Right lung (tissue), 10 donors: ENCODE measurements around the gene MSRB3. TPM values are rescaled to one million over a fixed set of nuclear protein-coding genes. Genes with fewer than 3 reads are reported as not detected.
A peak's percentile ranks its signal among the peaks of the same experiment; 100 is the strongest.

Experiments used
- DNase-seq, 2 donors: peaks; one replicate each; pipeline ENCODE4 v3.0.0-alpha.2; 2013
- long read RNA-seq, 8 donors: transcript quantifications; one replicate each; lab custom pipeline, GENCODE V29; 2026
- polyA plus RNA-seq, 5 donors: library from polyadenylated mRNA; unstranded; fragments of 120-200 nt; gene quantifications; one replicate each; pipeline versions ENCODE4 v1.2.1 to v1.2.3, GENCODE V29; 2013; ENCODE audit warnings: inconsistent platforms in 1 of 5, low replicate concordance in 1 of 5; ENCODE audit not compliant: insufficient read length in 5 of 5, insufficient read depth in 1 of 5

MSRB3 gene
- polyA plus RNA-seq: 10 to 100 TPM; 24.5 to 29.4 (median 27.5) TPM
- long read RNA-seq, donor 1, full-length matches to known transcripts: 8 of 8 reads
- long read RNA-seq, donor 1, partial matches to known transcripts: 0 of 8 reads
- long read RNA-seq, donor 1, other reads (novel, unspliced or antisense): 0 of 8 reads
- long read RNA-seq, donor 2, full-length matches to known transcripts: 4 of 4 reads
- long read RNA-seq, donor 2, partial matches to known transcripts: 0 of 4 reads
- long read RNA-seq, donor 2, other reads (novel, unspliced or antisense): 0 of 4 reads
- long read RNA-seq, donor 3, full-length matches to known transcripts: 7 of 7 reads
- long read RNA-seq, donor 3, partial matches to known transcripts: 0 of 7 reads
- long read RNA-seq, donor 3, other reads (novel, unspliced or antisense): 0 of 7 reads
- long read RNA-seq, donor 4, full-length matches to known transcripts: 4 of 4 reads
- long read RNA-seq, donor 4, partial matches to known transcripts: 0 of 4 reads
- long read RNA-seq, donor 4, other reads (novel, unspliced or antisense): 0 of 4 reads
- long read RNA-seq, donor 5, full-length matches to known transcripts: 12 of 12 reads
- long read RNA-seq, donor 5, partial matches to known transcripts: 0 of 12 reads
- long read RNA-seq, donor 5, other reads (novel, unspliced or antisense): 0 of 12 reads
- long read RNA-seq, donor 6, full-length matches to known transcripts: 16 of 16 reads
- long read RNA-seq, donor 6, partial matches to known transcripts: 0 of 16 reads
- long read RNA-seq, donor 6, other reads (novel, unspliced or antisense): 0 of 16 reads
- long read RNA-seq, donor 7, full-length matches to known transcripts: 10 of 10 reads
- long read RNA-seq, donor 7, partial matches to known transcripts: 0 of 10 reads
- long read RNA-seq, donor 7, other reads (novel, unspliced or antisense): 0 of 10 reads
- long read RNA-seq, donor 8, full-length matches to known transcripts: 2 of 2 reads
- long read RNA-seq, donor 8, partial matches to known transcripts: 0 of 2 reads
- long read RNA-seq, donor 8, other reads (novel, unspliced or antisense): 0 of 2 reads

DNA sequence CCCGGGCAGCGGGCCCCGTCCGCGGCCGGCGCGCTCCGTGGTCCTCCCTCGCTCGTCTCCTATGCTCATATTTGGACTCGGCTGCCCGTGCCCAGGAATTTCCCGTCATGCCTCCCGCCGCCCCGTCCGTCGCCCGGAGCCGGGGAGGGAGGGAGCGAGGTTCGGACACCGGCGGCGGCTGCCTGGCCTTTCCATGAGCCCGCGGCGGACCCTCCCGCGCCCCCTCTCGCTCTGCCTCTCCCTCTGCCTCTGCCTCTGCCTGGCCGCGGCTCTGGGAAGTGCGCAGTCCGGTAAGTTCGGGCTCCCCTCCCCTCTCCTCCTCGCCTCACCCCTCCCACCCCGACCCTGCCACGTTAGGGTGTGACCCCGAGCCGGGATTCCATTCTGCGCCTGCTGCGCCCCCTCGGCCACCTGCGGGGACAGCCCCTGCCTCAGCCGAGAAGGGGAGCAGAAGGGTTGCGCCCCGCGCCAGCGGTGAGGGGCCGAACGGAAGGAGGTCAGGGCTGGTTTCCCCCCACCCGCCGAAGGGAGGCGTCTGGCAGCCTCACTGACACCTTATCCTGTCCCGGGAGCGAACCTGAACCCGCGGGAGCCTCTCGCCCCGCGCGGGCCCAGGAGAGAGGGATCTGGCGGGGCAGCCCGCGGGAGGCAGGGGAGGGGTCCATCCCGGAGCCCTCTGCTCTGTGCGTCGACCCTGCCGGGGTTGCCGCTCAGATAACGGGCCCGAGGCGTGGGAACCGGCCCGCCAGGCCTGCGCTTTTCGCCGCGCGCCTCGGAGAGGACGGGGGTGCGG is at the start of gene MSRB3:
MSRB3 (plus strand) TSS at position 108 of the 793 bp plus-strand sequence. CDS start 29,897 bp downstream, outside the sequence.
- peak; percentile 73 to 74 for DNase-seq

DNA sequence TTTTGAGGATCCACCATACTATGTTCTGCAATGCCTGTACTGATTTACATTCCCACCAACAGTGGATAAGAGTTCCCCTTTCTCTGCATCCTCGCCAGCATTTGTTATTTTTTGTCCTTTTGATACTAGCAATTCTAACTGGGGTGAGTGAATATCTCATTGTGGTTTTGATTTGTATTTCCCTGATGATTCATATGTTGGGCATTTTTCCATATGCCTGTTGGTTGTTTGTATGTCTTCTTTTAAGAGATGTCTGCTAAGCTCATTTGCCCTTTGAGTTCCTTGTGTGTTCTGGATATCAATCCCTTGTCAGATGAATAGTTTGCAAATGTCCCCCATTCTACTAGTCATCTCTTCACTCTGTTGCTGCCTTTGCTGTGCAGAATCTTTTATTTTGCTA is 49.0 kb upstream of the MSRB3 start:
- no peak for DNase-seq

DNA sequence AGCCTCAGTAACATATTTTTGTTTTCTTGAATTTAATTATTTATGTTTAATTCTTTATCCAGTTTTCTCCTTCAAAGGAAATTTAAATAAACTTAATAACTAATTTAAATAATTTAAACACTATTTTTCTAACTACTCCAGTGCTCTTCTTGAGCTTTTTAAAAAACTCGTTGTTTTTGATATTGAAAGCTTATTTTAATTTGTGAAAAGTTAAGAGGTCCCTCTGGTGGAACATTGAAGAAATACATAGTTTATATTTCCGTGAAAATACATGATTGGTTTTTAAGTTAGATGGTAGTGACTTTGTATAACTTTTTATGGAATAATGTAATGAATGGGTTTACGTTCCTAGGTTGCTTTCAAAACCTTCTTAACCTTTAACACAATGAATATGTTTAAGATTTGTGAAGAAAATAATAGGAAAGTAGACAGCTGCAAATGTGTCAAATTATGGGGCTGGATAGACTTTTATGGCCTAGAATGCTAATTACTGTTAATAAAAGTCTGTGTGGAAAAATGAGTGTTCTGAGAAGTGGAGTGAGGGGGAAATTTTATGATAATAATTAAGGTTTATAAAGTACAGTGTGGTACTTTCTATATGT is 45.9 kb upstream of the MSRB3 start:
- DNase-seq: peak in 1 of 2 donors; percentile 10

DNA sequence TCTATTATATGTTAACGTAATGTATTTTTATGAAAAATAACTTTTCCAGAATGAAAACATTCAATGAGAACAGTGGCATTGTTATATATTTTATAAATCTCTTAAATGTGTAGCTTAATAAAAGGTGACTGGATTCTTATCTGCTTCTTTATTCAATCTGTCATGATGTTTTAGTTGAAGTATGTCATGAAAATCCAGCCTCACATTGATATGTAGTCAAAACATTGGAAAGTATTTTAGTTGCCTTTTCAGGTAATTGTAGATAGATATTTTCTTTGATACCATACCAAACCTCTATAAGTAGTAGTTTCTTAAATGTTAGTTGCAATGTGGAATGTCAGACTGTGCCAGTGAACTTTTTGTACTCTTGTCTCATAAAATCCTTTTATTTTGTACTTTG is 41.3 kb upstream of the MSRB3 start:
- DNase-seq: no peak

DNA sequence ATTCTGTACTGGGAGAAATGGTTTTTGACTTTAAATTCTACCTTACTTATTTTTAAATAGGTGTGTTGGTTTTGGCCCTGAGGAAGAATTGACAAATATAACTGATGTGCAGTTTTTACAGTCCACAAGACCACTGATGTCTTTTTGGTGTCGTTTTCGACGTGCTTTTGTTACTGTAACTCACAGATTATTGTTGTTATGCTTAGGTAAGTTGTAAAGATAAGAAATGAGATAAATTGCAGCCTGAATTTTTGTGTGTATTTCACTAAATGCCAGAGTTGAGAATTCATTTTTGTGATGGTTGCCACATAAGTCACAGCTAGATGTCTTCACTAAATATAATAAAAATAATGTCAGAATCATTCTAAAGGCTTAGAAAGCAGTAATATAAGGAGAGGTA is 39.9 kb upstream of the MSRB3 start:
- DNase-seq: no peak

DNA sequence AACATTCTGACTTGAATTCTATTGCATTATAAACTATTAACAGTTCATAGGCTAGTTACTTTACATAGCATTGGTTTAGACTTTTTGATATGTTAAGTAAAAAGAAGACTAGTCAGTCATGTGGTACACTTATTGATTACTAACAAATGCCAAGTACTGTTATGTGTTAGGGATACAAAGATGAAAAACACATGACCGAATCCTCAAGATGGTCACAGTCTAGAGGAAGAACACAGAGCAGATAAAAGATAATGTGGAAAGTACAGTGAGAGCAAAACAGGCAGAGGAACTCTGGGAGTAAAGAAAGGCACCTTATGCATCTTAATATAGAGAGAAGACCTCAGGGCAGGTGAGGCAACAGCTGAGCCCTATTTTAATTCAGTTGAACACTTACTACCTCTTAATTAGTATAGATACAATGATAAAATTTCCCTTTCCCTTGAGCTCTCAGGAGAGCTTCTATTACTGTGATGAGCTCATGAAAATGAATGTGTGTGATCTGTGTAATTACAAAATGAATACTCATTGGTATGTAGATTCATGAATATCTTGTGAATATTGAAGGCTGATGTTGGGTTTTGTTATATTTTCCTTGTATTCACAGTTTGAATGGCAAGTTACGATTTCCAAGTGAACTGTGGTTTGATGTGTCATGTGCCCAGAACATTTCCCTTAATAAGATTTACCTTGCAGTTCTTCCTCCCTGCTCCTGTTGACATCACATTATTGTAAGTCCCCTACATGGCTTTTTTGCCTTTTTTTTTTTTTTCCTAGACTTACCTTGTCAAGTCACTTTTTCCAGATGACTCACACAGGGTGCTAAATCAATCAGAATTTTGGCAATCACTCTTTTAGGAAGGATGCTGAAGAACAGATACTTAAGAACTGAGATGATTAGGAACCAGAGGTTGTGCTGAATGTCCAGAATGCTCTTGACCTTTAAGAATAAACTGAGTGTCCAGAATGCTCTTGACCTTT is 29.5 kb upstream of the MSRB3 start:
- no peak for DNase-seq

DNA sequence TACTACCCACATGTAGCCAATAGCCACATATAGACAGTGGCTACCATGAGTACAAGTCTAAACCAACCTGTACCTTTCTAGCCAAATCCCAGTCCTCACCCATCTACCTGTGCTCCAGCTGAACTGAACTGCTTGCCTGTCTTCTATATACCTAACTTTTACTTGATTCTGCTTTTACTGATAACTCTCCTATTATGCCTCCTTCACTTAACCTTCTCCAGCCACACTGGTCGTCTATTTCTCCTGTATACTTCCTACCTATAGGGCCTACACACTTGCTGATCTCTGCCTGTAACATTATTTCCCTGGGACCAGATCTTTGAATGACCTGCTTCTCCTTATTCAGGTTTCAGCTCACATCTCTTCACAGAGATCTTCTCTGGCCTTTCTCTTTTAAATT is 26.0 kb upstream of the MSRB3 start:
- no peak for DNase-seq

DNA sequence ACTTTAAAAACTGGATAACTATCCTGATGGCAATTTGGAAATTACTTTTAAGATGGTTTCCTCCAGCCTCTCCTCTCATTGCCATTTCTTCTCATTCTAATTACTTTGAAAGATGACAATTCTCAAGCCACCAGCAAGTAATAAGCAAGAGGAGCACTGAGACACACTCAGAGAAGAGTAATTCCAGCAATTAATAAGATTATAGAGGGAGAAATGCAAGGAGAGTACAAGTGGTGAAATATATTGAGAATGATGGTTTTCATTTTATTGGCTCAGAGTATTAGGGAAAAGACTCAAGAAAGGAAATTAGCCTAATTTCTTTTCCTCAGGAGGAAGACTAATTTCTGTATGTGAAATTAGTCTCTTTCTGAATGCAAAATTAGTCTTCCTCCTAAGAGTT is 20.5 kb upstream of the MSRB3 start:
- DNase-seq: no peak

DNA sequence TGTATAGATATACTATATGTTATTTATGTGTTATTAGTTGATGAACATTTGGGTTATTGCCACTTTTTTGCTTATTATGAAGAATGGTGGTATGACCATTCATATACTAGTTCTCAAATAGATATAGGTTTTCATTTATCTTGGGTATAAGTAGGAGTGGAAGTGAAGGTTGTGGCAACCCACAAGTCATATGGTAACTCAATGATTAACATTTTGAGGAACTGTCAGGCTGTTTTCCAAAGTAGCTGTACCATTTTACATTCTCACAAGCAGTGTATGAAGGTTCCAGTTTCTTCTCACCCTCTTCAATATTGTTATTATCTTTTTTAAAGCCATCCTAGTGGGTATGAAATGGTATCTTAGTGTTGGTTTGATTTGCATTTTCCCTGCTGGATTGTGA is 19.0 kb upstream of the MSRB3 start:
- DNase-seq: no peak

DNA sequence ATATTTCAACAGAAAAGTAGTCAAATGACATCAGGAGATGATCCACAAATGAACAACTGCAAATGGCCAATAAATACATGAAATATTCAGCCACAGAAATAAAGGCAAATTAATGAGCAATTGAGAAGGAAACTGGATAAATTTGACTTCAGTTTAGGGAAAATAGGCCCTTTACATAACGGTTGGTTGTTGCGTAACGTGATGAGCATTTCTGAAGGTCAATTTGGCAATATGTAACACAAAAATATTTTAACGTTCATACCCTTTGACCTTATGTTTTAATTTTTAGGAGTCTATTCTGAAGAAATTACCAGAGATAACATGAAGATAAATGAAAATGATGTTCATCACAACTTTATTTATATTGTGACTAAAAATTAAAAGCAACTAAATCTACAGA is 14.7 kb upstream of the MSRB3 start:
- no peak for DNase-seq

DNA sequence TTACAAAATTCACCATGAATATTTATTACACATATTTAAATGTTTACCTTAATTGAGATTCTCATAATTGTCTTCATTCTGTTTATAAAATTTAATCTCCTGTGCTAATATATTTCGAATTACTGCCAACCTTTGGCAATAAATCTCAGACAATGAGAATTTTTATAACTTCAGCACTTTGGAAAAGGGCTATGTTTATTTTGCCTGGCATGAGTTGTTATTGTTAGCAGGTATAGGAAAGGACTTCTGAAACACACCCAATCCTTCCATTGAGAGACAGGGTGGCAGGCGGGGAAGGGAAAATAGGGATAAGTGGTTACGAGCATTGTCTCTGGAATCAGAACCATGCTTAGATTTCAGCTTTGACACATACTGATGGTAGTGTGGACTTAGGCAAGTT is 12.1 kb upstream of the MSRB3 start:
- DNase-seq: no peak

DNA sequence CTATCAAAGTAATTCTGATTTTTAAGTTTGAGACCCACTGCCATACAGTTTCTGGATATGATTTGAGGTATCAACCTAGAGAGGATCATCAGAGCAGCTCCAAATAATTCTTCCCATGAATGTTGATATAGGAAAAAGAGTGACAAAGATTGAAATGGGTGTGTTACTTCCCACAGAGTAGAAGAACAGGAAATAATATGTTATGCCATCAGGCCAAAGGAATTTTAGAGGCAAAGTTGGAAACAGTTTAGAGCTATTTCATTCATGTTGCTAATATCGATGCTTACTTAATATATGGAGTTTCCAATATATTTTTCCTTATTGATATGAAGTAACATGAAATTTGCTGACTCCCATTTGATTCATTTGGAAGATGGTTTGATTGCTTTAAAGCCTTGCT is 8.9 kb upstream of the MSRB3 start:
- DNase-seq: no peak

DNA sequence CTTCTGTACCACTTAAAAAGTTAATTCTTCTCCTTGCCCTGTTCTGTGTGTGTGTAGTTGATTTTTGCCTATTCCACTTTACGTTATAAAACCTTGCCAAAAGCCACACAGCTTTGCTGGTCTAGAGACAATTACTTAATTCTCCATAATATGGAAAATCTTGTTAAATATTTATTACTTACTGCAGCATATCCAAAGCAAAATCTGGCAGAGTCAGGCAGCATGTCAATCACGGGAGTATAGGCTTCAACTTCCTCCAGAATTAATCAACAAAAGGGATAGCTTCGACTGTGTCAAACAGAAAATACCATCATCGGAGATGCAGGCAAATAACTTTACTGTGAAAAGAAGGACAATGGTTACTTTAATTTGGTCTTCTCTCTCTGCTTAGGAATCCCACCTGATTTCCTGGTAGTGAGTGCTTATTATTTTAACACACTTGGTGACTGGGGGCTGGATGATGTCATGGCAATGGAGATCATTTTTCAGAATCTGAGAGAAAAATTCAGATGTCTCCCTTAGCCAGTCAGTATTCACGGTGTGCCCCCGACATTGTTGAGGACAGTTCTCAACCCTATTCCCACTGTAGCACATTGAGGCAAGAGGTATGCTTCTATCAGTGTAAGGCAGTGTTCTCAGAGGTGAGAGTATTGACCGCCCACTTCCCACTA is 3.7 kb upstream of the MSRB3 start:
- no peak for DNase-seq

DNA sequence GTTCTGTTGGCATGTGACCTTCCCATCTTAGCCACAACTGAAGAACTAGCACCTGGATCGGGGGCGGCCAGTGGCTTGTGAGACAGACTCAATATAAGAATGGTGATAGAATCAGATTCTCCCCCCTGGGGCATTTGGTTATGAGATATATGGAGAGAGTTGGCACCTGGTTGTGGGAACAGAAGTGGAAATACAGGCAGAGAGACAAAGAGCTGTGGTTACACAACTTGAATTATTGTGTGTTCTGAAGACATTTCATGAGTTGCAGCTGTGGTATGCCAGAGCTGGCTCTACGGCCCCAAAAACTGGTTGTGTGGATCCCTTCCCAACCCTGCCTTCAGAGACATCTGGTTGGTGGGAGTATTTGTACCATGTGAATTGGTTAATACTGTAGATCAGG is 2.9 kb upstream of the MSRB3 start:
- DNase-seq: no peak

DNA sequence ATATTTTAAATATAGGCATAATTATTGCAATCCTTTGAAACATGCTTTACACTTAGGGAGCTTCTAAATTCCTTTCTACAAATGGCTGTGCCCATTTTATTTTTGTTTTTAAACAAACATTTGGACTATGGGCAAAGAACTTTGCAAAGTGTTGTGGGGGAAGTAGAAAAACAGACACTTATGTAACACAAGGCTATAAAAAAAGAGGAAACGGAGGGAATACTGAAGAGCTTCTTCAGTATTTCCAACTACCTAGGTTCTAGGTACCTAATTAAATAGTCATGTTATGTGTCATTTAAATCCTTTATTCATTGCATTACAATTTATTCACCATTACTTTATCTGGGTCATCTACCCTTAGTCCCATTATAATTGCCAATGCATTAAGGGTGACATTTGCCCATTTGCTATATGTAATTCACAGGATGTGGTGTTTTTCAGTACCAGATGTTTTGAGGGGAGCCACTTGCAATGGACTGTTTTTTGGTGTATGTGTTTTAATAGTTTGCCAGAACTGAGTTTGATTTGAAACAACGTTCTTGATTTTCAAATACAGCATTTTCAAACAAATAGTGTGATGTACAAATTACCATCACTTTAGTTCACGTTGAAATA is 1.5 kb upstream of the MSRB3 start:
- DNase-seq: no peak

DNA sequence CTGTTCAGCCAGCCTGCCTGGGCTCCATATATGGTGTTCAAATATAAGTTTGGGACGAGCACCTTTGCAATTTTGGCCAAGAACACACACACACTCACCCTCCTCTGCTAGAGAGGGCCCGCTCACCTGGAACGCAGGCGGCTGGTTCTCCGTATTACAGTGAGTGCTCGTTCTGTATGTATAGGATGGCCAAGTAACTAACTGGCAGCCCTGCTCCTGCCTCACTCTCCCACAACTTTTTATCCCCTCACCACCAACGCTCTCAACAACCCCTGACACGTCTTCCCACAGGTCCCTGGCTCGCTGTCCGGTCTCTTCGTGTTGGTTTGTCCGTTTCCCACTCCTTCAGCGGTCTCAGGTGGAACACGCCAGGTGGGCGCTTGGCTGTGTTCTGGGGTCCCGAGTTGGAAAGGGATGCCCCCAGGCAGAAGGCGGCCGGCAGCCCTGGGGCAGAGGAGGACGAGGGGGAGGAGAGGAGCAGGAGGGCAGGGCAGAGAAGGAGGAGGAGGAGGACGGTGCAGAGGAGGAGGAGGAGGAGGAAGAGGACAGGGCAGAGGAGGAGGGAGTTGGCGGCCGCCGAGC is 398 bp upstream of the MSRB3 start:
- no peak for DNase-seq

DNA sequence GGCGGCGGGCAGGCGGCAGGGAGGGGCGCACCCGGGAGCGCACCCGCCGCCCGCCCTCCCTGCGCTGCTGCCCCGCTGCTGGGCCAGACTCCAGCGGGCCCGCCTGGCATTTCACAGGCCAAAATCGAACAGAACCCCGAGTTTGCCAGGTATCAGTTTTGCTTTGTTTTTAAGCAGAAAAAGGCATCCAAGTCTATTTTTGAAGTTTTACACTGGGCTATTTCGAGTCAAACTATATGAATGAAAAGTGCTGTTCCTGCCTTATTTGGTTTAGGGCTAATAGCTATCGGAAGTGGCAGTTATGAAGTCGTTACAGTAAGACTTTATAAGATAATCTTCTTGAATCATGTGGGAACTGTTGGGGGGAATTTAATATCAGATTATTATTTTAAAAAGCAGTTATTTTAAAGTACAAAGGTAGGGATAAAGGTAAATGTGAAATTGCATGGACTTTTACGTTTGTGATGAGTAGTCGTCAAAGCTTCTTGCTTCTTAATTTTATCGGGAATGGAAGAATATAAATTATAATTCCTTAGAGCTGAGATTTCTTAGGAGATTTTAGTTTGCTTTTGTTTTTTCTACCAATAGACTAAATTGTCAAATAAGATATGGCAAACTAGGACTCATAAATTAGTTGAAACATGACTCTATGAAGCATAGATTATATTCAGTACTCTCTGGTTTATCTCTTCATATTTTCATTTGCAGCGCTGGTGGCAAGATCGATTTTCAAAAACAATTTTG is 1.1 kb downstream of the MSRB3 start:
- DNase-seq: no peak

DNA sequence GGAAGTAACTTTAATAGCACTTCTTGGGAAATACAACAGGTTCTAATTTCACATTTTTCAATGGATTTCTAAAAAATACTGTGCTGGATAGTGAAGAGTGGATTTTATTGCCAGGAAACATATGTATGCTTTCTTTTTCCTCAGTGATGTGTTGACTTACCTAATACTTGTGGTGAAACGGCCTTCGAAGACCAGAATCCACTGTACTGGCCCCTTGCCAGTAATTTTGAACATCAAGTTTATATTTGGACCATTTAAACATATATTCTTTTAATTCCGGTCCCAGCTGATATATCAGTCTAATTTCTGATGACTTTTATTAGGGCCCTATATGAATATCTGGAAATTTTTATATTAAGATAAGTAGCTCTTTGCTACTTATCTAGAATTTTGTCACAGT is 1.8 kb downstream of the MSRB3 start:
- DNase-seq: no peak
